Endothelial cell (in vitro differentiated cells): ENCODE results near the gene IKZF1. TPM values are rescaled to one million over a fixed set of nuclear protein-coding genes. Genes with fewer than 3 reads are reported as not detected.
A peak's percentile ranks its signal among the peaks of the same experiment; 100 is the strongest.

ENCODE experiments used
- DNase-seq: peaks from one replicate; pipeline ENCODE4 v3.0.0; 2021; ENCODE audit warnings: low spot score
- H3K27ac Mint-ChIP-seq: one replicate; pipeline ENCODE4 v1.8.0; 2021; ENCODE audit warnings: mixed read lengths, inconsistent platforms; ENCODE audit not compliant: unreplicated experiment
- H3K27me3 Mint-ChIP-seq: one replicate; pipeline ENCODE4 v1.8.0; 2021; ENCODE audit warnings: mild to moderate bottlenecking, moderate library complexity, mixed read lengths, inconsistent platforms; ENCODE audit not compliant: unreplicated experiment
- H3K36me3 Mint-ChIP-seq: one replicate; pipeline ENCODE4 v1.8.0; 2021; ENCODE audit warnings: mild to moderate bottlenecking, low read depth, mixed read lengths, inconsistent platforms; ENCODE audit not compliant: unreplicated experiment
- H3K4me1 Mint-ChIP-seq: one replicate; pipeline ENCODE4 v1.8.0; 2021; ENCODE audit warnings: mild to moderate bottlenecking, mixed read lengths, inconsistent platforms; ENCODE audit not compliant: unreplicated experiment
- H3K4me3 Mint-ChIP-seq: one replicate; pipeline ENCODE4 v1.8.0; 2021; ENCODE audit warnings: mild to moderate bottlenecking, mixed read lengths, inconsistent platforms; ENCODE audit not compliant: unreplicated experiment
- H3K9me3 Mint-ChIP-seq: one replicate; pipeline ENCODE4 v1.8.0; 2021; ENCODE audit warnings: mixed read lengths, inconsistent platforms; ENCODE audit not compliant: unreplicated experiment
- total RNA-seq: library from RNA; stranded (reverse); fragmentation: NEBNext Ultra II Directional; extraction: Animal tissue kit (Norgen Biotek cat#: 25700); gene quantifications from one replicate; pipeline ENCODE4 v1.2.1, GENCODE V29; 2021; ENCODE audit not compliant: unreplicated experiment
- TF ChIP-seq, protein P1 (sequence below): fragments of 200-600 bp; sonication (generic); IDR thresholded peaks from one replicate; pipeline ENCODE4 v1.5.0; 2021; ENCODE audit warnings: antibody characterized with exemption; ENCODE audit not compliant: unreplicated experiment

IKZF1 gene
- total RNA-seq, 1 donor from 2014 or later: 3.1 TPM

DNA sequence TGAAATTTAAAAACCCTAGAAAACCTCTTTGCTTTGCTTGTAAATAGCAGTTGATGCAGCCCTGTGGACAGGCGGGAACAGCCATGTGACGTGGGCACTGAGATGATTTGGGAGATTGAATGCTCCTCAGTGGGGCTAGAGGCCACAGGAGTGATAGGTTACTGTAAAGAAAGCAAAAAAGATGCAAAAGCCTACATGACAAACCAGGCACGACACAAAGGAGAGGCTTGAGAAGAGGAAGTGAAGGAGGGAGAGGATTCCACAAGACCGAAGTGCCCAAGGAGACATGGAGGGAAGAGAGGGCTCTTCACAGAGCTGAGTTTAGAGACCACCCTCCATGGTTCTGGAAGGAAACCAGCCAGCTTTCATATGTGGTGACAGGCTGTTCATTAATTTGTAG lies 25.7 kb downstream of the IKZF1 start:
- H3K27me3 Mint-ChIP-seq: no peaks in the 10 kb centered on the region
- peaks cover 13% of the 10 kb centered on the region for H3K4me1 Mint-ChIP-seq
- DNase-seq: no peak
- H3K27ac Mint-ChIP-seq: no peak overlapping the region
- H3K4me3 Mint-ChIP-seq: no peak overlapping the region
- H3K36me3 Mint-ChIP-seq: no peaks in the 10 kb centered on the region
- TF ChIP-seq, protein P1, sequence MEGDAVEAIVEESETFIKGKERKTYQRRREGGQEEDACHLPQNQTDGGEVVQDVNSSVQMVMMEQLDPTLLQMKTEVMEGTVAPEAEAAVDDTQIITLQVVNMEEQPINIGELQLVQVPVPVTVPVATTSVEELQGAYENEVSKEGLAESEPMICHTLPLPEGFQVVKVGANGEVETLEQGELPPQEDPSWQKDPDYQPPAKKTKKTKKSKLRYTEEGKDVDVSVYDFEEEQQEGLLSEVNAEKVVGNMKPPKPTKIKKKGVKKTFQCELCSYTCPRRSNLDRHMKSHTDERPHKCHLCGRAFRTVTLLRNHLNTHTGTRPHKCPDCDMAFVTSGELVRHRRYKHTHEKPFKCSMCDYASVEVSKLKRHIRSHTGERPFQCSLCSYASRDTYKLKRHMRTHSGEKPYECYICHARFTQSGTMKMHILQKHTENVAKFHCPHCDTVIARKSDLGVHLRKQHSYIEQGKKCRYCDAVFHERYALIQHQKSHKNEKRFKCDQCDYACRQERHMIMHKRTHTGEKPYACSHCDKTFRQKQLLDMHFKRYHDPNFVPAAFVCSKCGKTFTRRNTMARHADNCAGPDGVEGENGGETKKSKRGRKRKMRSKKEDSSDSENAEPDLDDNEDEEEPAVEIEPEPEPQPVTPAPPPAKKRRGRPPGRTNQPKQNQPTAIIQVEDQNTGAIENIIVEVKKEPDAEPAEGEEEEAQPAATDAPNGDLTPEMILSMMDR: no peak
- no peaks in the 10 kb centered on the region for H3K9me3 Mint-ChIP-seq

DNA sequence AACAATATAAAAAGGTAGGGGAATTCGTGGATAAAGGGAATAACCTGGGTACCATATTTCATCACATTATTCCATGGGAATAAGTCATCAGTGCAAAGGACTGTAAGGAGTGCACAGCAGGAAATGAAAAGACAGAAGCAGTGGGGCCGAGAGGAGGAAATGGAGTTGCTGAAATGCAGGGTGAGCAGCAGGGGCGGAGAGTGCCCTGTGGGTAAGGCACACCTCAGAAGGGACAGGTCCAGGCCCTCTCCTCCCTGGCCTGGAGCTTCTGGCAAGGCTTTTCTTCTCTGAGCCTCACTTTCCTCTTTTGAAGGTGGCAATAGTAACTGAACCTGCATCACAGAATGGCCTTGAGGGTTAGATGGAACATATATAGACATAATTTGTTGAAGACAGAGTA lies 26.2 kb downstream of the IKZF1 start:
- Mint-ChIP-seq H3K27me3 (no peaks in the 10 kb centered on the region), H3K4me3 (no peak overlapping the region), H3K27ac (no peak overlapping the region), H3K9me3 (no peaks in the 10 kb centered on the region), H3K36me3 (no peaks in the 10 kb centered on the region), H3K4me1 (peaks cover 13% of the 10 kb centered on the region)
- TF ChIP-seq, protein P1: no peak
- no peak for DNase-seq

DNA sequence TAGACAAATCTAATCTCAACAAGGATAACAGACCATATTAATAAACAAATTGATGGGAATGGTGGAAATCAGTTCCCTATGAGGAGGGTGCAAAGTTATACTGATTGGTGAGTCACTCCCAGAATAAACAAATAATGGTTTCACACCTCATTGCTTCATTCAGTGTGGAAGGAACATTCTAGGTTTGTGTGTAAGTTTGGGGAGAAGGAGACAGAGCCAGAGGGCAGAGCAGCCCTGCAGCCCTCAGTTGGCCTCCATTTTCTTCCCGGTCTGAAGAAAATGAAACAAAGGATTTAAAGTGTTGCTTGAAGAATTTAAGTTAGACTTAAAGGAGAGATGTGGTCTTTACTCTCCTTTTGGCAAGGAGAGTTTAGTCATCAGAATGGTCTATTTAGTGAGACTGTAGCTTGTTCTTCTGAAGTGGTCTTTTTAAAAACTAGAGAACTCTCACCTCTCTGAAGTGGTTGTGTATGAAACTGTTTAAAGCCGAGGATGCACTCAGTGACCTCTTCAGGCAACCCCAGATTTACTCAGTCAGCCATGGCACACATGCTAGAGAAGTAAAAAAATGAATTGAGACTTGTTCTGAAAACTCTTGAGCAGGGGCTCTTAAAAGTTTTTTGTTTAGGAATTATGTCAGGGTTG lies 27.2 kb downstream of the IKZF1 start:
- TF ChIP-seq, protein P1: no peak
- no peak overlapping the region for H3K27ac Mint-ChIP-seq
- no peak overlapping the region for H3K4me3 Mint-ChIP-seq
- no peak for DNase-seq
- H3K36me3 Mint-ChIP-seq: no peaks in the 10 kb centered on the region
- H3K27me3 Mint-ChIP-seq: no peaks in the 10 kb centered on the region
- H3K9me3 Mint-ChIP-seq: no peaks in the 10 kb centered on the region
- peaks cover 13% of the 10 kb centered on the region for H3K4me1 Mint-ChIP-seq

DNA sequence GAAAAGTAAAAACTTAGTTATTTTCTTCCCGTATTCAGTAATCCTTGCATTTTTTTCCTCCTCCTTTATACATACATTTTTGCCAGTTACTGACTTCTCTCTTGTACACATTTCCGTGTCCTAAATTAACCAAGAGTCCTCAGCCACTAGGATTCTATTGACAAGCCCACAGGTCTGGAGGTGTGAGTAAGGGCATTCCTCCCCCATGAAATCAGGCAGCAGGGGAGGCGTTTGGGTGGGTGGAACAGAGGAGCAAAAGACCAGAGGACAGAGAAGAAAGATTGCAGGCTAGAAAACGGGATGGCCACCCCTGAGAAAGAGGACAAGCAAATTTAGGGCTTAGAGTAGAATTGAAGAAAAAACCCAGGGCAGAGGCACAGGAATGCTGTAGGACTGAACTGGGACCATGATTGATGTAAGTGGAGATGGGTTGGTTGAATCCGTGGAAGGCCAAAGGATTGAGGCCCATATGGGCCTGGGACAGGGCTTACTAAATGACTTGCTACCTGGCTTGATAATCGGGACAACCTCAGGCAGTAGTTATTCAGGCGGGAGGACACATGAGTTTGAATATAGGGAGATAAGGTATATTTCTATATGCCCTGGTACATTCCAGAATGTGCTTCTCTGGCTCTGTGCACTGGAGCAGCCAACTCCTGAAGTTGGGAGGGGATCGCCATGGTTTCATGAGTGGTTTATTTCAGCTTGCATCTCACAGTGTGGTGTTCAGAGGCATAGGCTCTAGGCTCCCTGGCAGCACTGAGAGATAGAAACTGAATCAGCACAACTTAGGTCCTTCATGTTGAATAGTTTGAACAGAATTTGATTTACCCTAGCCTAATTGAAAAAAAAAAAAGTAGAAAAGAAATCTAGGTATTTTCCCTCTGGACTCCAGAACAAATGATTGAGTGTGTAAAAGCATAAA lies 28.0 kb downstream of the IKZF1 start:
- Mint-ChIP-seq H3K4me1 (peaks cover 13% of the 10 kb centered on the region), H3K27me3 (peaks cover 1% of the 10 kb centered on the region), H3K27ac (peak overlapping the region; percentile 8), H3K9me3 (no peaks in the 10 kb centered on the region), H3K4me3 (no peak overlapping the region), H3K36me3 (no peaks in the 10 kb centered on the region)
- TF ChIP-seq, protein P1: no peak
- no peak for DNase-seq

DNA sequence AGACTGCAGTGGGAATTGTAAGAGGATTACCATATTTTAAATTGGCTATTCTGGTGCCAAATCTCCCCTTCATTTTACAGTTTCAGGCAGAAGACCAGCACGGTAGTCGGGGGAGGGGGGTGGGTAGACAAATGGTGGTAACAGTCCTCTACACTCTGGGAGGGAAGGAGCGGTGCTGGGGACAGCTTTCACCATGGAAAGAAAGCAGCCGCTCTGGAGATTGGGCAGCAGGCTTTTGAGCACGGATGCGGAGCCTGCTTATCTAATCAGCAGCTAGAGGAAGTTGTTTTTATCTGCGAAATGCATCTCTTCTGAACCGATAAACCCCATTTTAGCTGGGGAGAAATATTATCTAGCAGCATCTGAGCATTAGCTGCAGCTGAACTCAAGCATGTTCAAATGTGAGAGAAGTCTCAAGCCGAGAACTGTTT lies 28.7 kb downstream of the IKZF1 start:
- H3K27me3 Mint-ChIP-seq: peaks cover 1% of the 10 kb centered on the region
- H3K4me3 Mint-ChIP-seq: no peak overlapping the region
- TF ChIP-seq, protein P1: no peak
- DNase-seq: no peak
- H3K27ac Mint-ChIP-seq: no peak overlapping the region
- H3K36me3 Mint-ChIP-seq: no peaks in the 10 kb centered on the region
- H3K4me1 Mint-ChIP-seq: peaks cover 13% of the 10 kb centered on the region
- no peaks in the 10 kb centered on the region for H3K9me3 Mint-ChIP-seq
